ENCODE results near the gene ATXN1.

- TF ChIP-seq, protein P1, sequence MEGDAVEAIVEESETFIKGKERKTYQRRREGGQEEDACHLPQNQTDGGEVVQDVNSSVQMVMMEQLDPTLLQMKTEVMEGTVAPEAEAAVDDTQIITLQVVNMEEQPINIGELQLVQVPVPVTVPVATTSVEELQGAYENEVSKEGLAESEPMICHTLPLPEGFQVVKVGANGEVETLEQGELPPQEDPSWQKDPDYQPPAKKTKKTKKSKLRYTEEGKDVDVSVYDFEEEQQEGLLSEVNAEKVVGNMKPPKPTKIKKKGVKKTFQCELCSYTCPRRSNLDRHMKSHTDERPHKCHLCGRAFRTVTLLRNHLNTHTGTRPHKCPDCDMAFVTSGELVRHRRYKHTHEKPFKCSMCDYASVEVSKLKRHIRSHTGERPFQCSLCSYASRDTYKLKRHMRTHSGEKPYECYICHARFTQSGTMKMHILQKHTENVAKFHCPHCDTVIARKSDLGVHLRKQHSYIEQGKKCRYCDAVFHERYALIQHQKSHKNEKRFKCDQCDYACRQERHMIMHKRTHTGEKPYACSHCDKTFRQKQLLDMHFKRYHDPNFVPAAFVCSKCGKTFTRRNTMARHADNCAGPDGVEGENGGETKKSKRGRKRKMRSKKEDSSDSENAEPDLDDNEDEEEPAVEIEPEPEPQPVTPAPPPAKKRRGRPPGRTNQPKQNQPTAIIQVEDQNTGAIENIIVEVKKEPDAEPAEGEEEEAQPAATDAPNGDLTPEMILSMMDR (IDR thresholded peaks at IDR 0.05) = no peak
- no peak for TF ChIP-seq POLR2A (IDR thresholded peaks at IDR 0.05)
Observed at GRCh38 chr6:16320533-16321340, 440.5 kb downstream of the ATXN1 start.
